ENCODE data around the gene DLG2.
A peak's percentile ranks its signal among the peaks of the same experiment; 100 is the strongest.

The DLG2 gene

DNA sequence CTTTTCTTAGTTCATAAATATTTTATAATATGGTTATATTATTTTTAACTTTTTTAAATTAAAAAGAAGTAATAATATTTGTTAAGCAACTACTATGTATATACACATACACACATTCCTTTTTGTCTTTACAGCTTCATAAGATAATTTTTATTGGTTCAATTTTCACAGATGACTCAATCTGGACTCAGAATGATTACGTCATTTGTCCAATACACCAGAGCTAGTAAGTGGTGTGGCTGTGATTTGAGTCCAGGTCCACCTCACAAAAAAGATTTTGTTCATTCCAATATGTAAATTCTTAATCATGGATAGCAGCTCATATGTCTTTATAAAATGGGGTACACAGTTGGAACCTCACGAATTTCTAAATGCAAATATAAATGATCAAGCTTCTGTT, 1014.5 kb downstream of the DLG2 start:
- DNase-seq = no peak

DNA sequence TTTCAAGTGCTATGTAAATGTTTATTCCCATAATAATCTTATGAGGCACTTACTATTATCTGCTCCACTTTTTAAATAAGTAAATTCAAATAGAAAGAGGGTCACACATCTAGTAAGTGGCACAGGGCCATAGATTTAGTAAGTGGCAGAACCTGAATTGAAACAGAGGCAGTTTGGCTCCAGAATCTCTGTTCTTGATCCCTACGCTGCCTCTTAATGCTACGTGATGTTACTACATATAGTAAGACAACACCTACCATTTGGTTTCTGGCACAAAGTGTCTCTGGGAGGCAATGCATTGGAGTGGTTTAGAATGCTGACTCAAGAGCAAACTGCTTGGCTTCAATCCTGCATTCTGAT, 1018.3 kb downstream of the DLG2 start:
- no peak for DNase-seq

DNA sequence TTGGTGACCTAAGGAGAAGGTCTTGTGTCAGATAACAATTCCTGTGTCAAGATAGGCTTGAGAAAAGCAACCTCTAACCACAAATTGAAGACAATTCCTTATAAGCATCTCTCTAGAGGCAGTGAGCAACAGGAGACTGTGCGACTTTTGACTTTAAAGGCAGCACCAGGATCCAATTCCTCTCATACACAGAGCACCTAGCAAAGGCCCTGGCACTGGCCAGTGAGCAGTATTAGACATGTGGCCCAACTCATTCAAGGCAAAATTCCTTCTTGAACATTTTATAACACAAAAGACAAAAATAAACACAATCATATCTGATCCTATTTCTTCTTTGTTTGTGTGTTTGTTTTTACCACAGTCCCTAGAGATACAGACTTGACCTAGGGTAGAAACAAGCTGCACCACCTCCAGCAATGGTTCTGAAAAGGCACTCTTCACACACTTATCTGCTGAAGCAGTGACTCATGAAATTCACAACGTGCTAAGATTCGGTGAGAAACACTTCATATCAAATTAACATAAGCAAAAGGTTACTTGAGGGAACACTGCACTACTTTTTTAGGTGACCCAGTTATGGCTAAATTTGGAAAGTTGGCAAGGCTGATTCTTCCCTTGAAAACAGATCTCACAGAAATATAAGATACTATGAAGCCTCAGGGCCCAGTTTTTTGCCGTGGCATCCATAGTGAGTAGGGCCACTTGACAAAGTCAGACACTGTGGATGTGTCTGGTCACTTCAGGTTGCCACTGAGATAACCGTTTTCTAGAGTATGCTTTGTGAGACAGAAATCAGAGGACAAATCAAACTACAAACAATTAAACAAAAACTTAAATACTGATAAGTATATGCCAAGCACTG, 1018.9 kb downstream of the DLG2 start:
- no peak for DNase-seq

- DNase-seq = no peak
Observed at GRCh38 chr11:84594602-84595001, 1032.5 kb downstream of the DLG2 start.

DNA sequence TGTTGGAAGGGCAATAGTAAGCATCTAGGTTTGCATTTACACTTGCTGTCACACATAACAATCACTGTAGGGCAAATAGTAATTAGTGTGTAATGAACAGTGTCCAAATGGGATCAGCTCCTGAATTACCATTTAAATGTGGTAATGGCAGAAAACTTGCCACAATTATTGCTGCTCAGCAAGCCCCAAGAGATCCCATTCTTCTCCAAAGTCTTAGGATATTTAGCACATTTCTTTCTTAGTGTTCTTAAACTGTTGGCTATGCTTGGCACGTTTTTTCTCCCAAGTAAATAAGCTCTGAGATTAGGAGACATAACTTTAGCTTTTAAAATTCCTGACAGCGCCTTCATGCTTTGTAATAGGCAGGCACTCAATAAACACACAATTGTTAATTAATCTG, 1037.0 kb downstream of the DLG2 start:
- no peak for DNase-seq

GRCh38 chr11:84588131-84588829, 1038.9 kb downstream of the DLG2 start:
- no peak for DNase-seq

DNA sequence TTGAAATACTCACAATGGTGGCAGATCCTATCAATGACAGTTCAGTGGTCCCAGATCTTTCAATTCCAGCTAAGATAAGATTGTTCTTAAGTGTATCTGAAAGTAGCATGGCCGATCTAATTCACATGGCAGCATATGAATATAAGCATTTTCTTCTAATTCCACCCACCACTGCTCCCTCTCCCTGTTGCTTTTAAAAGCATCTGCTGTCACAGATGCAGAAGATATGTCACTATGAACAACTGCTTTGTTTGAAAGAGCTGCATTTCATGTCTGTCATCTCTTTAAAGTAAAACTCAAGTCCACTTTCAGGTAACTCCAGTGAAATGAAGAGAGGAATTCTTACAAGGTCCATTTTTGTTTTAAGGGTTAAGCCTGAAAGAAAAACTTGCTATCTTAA, 1044.0 kb downstream of the DLG2 start:
- DNase-seq = no peak

DNA sequence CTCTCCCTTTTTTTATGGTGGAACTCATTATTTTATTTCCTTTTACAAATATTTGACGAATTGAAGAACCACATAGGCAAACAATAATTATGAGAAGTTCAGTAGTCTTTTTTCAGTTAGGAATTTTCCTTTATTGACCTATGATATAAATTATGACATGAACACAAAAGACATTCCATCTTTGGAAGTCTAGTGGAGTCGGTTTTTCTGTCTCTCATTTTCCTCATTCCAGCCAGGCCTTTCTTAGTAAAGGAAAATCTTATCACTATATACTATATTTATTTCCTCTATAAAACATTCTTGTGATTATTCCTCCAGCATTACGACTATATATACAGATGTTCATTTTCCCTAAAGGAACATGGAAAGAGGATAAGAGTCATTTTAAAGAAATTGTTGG, 1046.1 kb downstream of the DLG2 start:
- peak; percentile 88 for DNase-seq

DNA sequence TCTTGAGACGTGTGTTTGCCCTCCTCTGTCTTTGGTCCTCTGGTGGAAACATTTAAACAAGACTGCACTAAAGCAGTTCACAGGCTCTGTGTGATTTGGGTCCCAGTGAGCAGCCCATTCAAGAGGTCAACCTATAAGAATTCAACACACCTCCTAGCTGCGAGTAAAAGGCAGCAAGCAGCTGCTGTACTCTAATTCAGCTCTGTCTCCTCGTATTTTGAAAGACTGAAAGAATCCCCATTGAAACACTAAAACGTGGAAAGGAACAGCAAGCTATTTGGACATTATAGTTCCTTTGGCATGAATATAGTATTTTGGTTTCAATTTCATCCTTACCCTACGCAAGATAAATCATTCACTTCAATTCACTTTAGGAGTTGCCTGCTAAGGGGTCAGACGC, 1046.7 kb downstream of the DLG2 start:
- DNase-seq = peak; percentile 85

DNA sequence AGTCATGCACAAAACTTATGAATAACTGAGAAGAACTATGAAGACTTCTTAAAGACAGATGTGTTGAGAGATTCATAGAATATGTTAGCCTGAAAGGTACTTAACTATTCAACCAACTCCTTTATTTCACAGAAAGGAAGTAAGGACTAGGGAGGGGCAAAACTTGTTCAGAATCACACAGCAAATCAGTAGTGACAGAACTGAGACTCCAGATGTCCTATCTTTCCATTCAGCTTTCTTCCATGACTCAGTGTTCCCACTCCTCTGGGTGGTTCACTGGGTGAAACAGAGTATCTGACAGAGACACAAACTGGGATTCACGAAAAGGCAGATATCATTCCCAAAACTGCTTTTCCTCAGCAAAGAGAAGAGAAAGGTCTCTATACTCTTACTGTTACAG, 1053.3 kb downstream of the DLG2 start:
- no peak for DNase-seq

DNA sequence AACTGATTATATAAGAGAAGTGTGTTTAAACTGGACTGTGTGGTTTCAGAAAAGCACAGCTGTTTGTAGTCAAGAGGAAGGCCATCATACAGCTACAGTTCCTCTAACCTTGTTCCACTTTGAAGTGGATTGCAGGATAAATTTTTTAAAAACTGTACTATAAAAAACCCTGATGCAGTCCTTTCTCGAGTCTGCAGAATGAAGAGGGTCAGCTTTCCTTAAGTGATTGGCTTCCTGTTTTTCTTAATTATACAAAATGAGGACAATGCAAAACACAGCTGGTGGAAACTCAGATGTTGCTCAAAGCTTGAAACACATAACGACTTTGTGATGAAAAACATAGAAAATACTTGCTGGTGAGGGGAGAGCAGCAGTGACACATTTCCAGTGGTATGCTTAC, 1060.5 kb downstream of the DLG2 start:
- DNase-seq = no peak

- DNase-seq = no peak
Observed at GRCh38 chr11:84564867-84565184, 1062.3 kb downstream of the DLG2 start.

- peak; percentile 21 for DNase-seq
Observed at GRCh38 chr11:84564180-84564866, 1062.8 kb downstream of the DLG2 start.

GRCh38 chr11:84563356-84563755, 1063.8 kb downstream of the DLG2 start:
- no peak for DNase-seq

DNA sequence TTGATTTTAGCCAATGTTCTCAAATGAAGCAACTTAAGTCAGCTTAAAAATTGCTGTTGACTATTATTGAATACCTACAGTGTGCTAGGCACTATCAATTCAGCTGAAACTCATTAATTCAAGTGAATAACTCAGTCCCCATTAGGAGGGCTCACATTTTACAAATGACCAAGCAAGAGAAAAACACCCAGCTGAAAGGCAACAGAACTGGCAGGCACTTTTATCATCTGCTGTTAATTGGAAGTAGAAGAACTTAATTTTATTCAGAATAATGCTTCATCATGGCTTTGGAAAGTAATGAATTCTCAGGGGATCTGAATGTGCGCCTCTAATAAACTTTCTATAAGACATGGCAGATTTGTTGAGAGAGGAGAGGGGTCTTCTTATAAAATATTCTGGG, 1066.9 kb downstream of the DLG2 start:
- DNase-seq = no peak

- DNase-seq = peak; percentile 12
Observed at GRCh38 chr11:84558085-84558905, 1068.8 kb downstream of the DLG2 start.

GRCh38 chr11:84552791-84553190, 1074.4 kb downstream of the DLG2 start:
- no peak for DNase-seq

GRCh38 chr11:84549217-84549616, 1077.9 kb downstream of the DLG2 start:
- no peak for DNase-seq

DNA sequence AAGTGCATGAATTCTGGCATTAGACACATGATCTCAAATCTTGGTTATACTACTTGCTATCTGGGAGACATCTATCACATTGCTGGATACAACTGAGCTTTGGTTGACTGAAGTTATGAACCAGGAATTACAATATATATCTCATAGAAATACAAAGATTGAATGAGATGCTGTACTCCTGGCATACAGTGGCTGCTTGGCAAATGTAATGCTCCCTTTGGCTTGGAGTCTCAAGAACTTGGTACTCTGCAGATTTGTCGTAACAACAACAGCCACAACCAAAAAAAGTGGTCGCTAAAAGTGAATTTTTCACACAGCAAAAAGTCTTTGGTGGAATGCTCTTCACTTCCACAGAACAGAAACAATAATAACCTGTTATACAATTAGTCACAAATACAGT, 1082.6 kb downstream of the DLG2 start:
- no peak for DNase-seq

DNA sequence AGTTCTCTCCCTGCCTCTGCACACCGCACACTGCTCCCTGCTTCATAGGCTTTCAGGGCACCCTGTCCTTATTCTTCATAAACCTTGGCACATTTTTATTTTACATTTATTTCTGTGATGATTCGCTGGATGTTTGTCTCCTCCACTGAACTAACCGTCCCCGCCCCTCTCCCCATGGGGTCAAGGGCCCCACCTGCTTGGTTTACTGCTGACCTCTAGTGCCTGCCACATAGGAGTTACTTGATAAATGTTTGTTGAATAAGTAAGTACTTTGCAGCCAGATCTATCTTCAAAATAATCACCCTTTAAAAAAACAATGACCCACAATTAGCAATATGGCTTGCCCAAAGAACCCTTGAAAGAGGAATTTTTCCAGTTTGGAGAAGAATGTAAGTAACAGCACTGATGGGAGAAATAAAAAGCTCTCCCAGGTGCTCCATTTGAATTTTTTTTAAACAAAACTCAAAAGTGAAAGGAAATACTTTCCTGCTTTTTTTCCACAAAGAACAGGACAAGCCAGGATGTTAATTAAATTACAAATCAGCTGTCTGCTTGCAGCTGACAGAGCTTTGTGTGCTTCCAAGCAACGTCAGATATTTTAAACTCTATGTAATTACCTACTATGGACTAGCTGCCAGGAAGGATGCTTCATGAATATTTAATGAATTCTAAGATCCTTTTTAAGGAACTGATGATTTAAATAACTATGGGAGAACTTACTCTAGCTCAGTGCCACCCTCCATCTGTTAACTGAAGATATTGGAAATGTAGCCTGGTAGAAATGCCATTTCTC, 1083.6 kb downstream of the DLG2 start:
- peak; percentile 10 for DNase-seq

DNA sequence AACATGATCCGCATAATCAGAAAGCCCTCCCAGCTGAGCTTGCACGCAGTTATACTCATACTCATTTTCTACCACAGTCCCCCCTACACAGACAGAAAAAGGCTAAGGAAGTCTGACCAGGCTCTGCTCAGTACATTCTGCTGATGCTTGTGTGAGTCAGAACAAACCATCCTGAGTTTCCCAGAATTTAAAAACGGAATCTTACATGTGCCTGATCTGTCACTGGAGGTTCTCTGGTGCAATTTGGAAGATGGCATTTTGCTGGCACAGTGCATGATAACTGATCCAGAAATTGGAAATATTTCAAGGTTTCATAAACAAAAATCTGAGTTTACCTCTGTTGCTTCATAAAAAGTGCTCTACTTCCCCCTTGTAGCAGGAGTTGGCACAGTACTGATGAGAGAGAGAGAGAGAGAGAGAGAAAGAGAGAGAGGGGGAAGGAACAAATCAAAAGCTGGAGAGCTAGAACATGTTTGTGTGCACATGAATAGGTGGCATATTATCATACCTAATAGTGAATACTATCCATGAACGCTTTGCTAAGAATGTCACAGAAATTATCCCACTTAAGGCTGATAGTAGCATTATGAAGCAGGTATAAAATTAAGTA, 1085.3 kb downstream of the DLG2 start:
- no peak for DNase-seq

- DNase-seq = no peak
Observed at GRCh38 chr11:84536456-84536855, 1090.7 kb downstream of the DLG2 start.

Measured in SHP77 treated with DMSO at 0.1 percent for 48 hours (cell line).